Mesendoderm (in vitro differentiated cells): ENCODE data around the gene PTGER4.

Source experiments
- DNase-seq: peaks from one replicate; pipeline ENCODE4 v3.0.0; 2013
- H2AK5ac ChIP-seq: 2 replicates; pipeline ENCODE4 v1.6.1; 2013; ENCODE audit warnings: low read length, inconsistent platforms
- H2BK120ac ChIP-seq: 2 replicates; pipeline ENCODE4 v1.6.1; 2013; ENCODE audit warnings: low read depth, mild to moderate bottlenecking, low read length, moderate library complexity, mixed read lengths
- H2BK15ac ChIP-seq: replicated peaks from 2 replicates; pipeline ENCODE4 v1.6.1; 2013; ENCODE audit warnings: low read depth, mild to moderate bottlenecking, moderate library complexity
- H2BK5ac ChIP-seq: 2 replicates; pipeline ENCODE4 v1.6.1; 2013; ENCODE audit warnings: low read length, inconsistent platforms
- H3K18ac ChIP-seq: 2 replicates; pipeline ENCODE4 v1.6.1; 2013; ENCODE audit warnings: mild to moderate bottlenecking, low read length, mixed read lengths
- H3K23ac ChIP-seq: one replicate; pipeline ENCODE4 v1.6.1; 2013; ENCODE audit warnings: low read length
- H3K27ac ChIP-seq: 2 replicates; pipeline ENCODE4 v1.5.1; 2013; ENCODE audit warnings: low read depth, mild to moderate bottlenecking, inconsistent platforms, low read length, moderate library complexity
- H3K27me3 ChIP-seq: 2 replicates; pipeline ENCODE4 v1.6.1; 2013; ENCODE audit warnings: low read length, control low read depth, mild to moderate bottlenecking, inconsistent platforms; ENCODE audit not compliant: insufficient read depth, poor library complexity
- H3K36me3 ChIP-seq: 2 replicates; pipeline ENCODE4 v1.6.1; 2013; ENCODE audit warnings: low read length, inconsistent platforms; ENCODE audit not compliant: control insufficient read depth, insufficient read depth
- H3K4ac ChIP-seq: one replicate; pipeline ENCODE4 v1.6.1; 2013; ENCODE audit warnings: low read depth, mild to moderate bottlenecking, low read length, moderate library complexity
- H3K4me1 ChIP-seq: 2 replicates; pipeline ENCODE4 v1.6.1; 2013; ENCODE audit warnings: low read depth, low read length, inconsistent platforms; ENCODE audit not compliant: control insufficient read depth
- H3K4me2 ChIP-seq: 2 replicates; pipeline ENCODE4 v1.6.1; 2013; ENCODE audit warnings: low read length
- H3K4me3 ChIP-seq: 2 replicates; pipeline ENCODE4 v1.5.1; 2013; ENCODE audit warnings: mild to moderate bottlenecking, low read length
- H3K56ac ChIP-seq: one replicate; pipeline ENCODE4 v1.6.1; 2013; ENCODE audit warnings: low read length
- H3K79me1 ChIP-seq: 2 replicates; pipeline ENCODE4 v1.6.1; 2013; ENCODE audit warnings: low read length, inconsistent platforms
- H3K79me2 ChIP-seq: 2 replicates; pipeline ENCODE4 v1.6.1; 2013; ENCODE audit warnings: mild to moderate bottlenecking, low read length; ENCODE audit not compliant: control insufficient read depth, insufficient read depth
- H3K9ac ChIP-seq: 2 replicates; pipeline ENCODE4 v1.6.1; 2013; ENCODE audit warnings: low read length, inconsistent platforms
- H4K5ac ChIP-seq: one replicate; pipeline ENCODE4 v1.6.1; 2013; ENCODE audit warnings: low read length
- H4K8ac ChIP-seq: one replicate; pipeline ENCODE4 v1.6.1; 2013; ENCODE audit warnings: low read depth, mild to moderate bottlenecking, control low read depth, low read length, moderate library complexity
- WGBS: extraction: QIAGEN DNeasy Blood & Tissue Kit; methylation state at CpG from one replicate; pipeline ENCODE4 v1.1.7; 2013; ENCODE audit warnings: low lambda C conversion rate, missing lambda C conversion rate; ENCODE audit not compliant: insufficient coverage; ENCODE audit errors: extremely low coverage; 5-methylcytosine and 5-hydroxymethylcytosine counted together

The PTGER4 gene

GRCh38 chr5:40683305-40683704 is 3.6 kb downstream of the PTGER4 start:
- no peak for DNase-seq
- H2AK5ac ChIP-seq, result no peak overlapping the region
- no peaks in the 10 kb centered on the region for H3K4me1 ChIP-seq
- no peaks in the 10 kb centered on the region for H3K79me1 ChIP-seq
- H3K4me3 ChIP-seq, result no peak overlapping the region
- H3K27ac ChIP-seq, result no peak overlapping the region
- H3K9ac ChIP-seq, result no peak overlapping the region
- WGBS, result no CpG with 5 or more reads among the region's 1 CpG
- no peak overlapping the region for H3K4ac ChIP-seq
- no peaks in the 10 kb centered on the region for H3K36me3 ChIP-seq
- H3K79me2 ChIP-seq, result no peaks in the 10 kb centered on the region
- H3K23ac ChIP-seq, result no peak overlapping the region
- H3K56ac ChIP-seq, result no peak overlapping the region
- no peak overlapping the region for H4K8ac ChIP-seq
- H2BK120ac ChIP-seq, result no peak overlapping the region
- no peak overlapping the region for H2BK15ac ChIP-seq
- no peak overlapping the region for H3K4me2 ChIP-seq
- H3K18ac ChIP-seq, result no peak overlapping the region
- H3K27me3 ChIP-seq, result peaks cover 11% of the 10 kb centered on the region
- H4K5ac ChIP-seq, result no peak overlapping the region
- no peak overlapping the region for H2BK5ac ChIP-seq

GRCh38 chr5:40685193-40685592 is 5.5 kb downstream of the PTGER4 start:
- no peak overlapping the region for H3K23ac ChIP-seq
- no peak overlapping the region for H4K5ac ChIP-seq
- no peak overlapping the region for H2AK5ac ChIP-seq
- H3K18ac ChIP-seq, result no peak overlapping the region
- H3K4me1 ChIP-seq, result no peaks in the 10 kb centered on the region
- H2BK5ac ChIP-seq, result no peak overlapping the region
- no peak overlapping the region for H3K9ac ChIP-seq
- H3K4ac ChIP-seq, result no peak overlapping the region
- no peak overlapping the region for H3K56ac ChIP-seq
- no peak overlapping the region for H2BK120ac ChIP-seq
- H3K4me3 ChIP-seq, result no peak overlapping the region
- peaks cover 11% of the 10 kb centered on the region for H3K27me3 ChIP-seq
- no peak overlapping the region for H4K8ac ChIP-seq
- no peak overlapping the region for H3K4me2 ChIP-seq
- H3K79me1 ChIP-seq, result no peaks in the 10 kb centered on the region
- no peaks in the 10 kb centered on the region for H3K79me2 ChIP-seq
- H2BK15ac ChIP-seq, result no peak overlapping the region
- no peak for DNase-seq
- no peaks in the 10 kb centered on the region for H3K36me3 ChIP-seq
- H3K27ac ChIP-seq, result no peak overlapping the region

GRCh38 chr5:40685976-40686486 is 6.3 kb downstream of the PTGER4 start:
- Histone ChIP-seq H3K36me3 (no peaks in the 10 kb centered on the region), H2AK5ac (no peak overlapping the region), H3K79me2 (no peaks in the 10 kb centered on the region), H3K4me1 (no peaks in the 10 kb centered on the region), H4K8ac (no peak overlapping the region), H3K27ac (no peak overlapping the region), H2BK120ac (no peak overlapping the region), H3K79me1 (no peaks in the 10 kb centered on the region), H4K5ac (no peak overlapping the region), H2BK15ac (no peak overlapping the region), H3K4me3 (no peak overlapping the region), H3K23ac (no peak overlapping the region), H3K9ac (no peak overlapping the region), H3K4me2 (no peak overlapping the region), H3K4ac (no peak overlapping the region), H3K18ac (no peak overlapping the region), H3K56ac (no peak overlapping the region), H3K27me3 (peaks cover 8% of the 10 kb centered on the region), H2BK5ac (no peak overlapping the region)
- WGBS, result no CpG with 5 or more reads among the region's 1 CpG
- no peak for DNase-seq

- Histone ChIP-seq H3K4me3 (no peak overlapping the region), H3K9ac (no peak overlapping the region), H3K4me2 (no peak overlapping the region), H2AK5ac (no peak overlapping the region), H4K8ac (no peak overlapping the region), H3K23ac (no peak overlapping the region), H3K18ac (no peak overlapping the region), H2BK120ac (no peak overlapping the region), H3K36me3 (no peaks in the 10 kb centered on the region), H3K27ac (no peak overlapping the region), H3K79me2 (no peaks in the 10 kb centered on the region), H2BK5ac (no peak overlapping the region), H3K4me1 (no peaks in the 10 kb centered on the region), H3K27me3 (peaks cover 2% of the 10 kb centered on the region), H3K79me1 (no peaks in the 10 kb centered on the region), H3K56ac (no peak overlapping the region), H2BK15ac (no peak overlapping the region), H4K5ac (no peak overlapping the region), H3K4ac (no peak overlapping the region)
- no peak for DNase-seq
- no CpG with 5 or more reads among the region's 7 CpGs for WGBS
Observed at GRCh38 chr5:40687321-40687720, 7.6 kb downstream of the PTGER4 start.

- Histone ChIP-seq H3K4me3 (no peak overlapping the region), H4K5ac (no peak overlapping the region), H2BK15ac (no peak overlapping the region), H3K9ac (no peak overlapping the region), H2AK5ac (no peak overlapping the region), H2BK5ac (no peak overlapping the region), H3K79me2 (no peaks in the 10 kb centered on the region), H3K18ac (no peak overlapping the region), H3K79me1 (no peaks in the 10 kb centered on the region), H3K4me1 (no peaks in the 10 kb centered on the region), H2BK120ac (no peak overlapping the region), H3K23ac (no peak overlapping the region), H3K56ac (no peak overlapping the region), H3K36me3 (no peaks in the 10 kb centered on the region), H3K4me2 (no peak overlapping the region), H3K27me3 (no peaks in the 10 kb centered on the region), H3K27ac (no peak overlapping the region), H4K8ac (no peak overlapping the region), H3K4ac (no peak overlapping the region)
- DNase-seq, result peak; percentile 87
- no CpG with 5 or more reads among the region's 8 CpGs for WGBS
Observed at GRCh38 chr5:40688127-40688761, 8.5 kb downstream of the PTGER4 start.

GRCh38 chr5:40688996-40689395 is 9.3 kb downstream of the PTGER4 start:
- H3K9ac ChIP-seq, result no peak overlapping the region
- H3K4me2 ChIP-seq, result no peak overlapping the region
- H3K4me3 ChIP-seq, result no peak overlapping the region
- H4K8ac ChIP-seq, result no peak overlapping the region
- H2AK5ac ChIP-seq, result no peak overlapping the region
- H2BK5ac ChIP-seq, result no peak overlapping the region
- no peaks in the 10 kb centered on the region for H3K27me3 ChIP-seq
- H3K79me2 ChIP-seq, result no peaks in the 10 kb centered on the region
- DNase-seq, result no peak
- H3K4me1 ChIP-seq, result no peaks in the 10 kb centered on the region
- no peak overlapping the region for H3K23ac ChIP-seq
- no peak overlapping the region for H4K5ac ChIP-seq
- no peaks in the 10 kb centered on the region for H3K79me1 ChIP-seq
- no peak overlapping the region for H3K4ac ChIP-seq
- no peak overlapping the region for H2BK15ac ChIP-seq
- H3K56ac ChIP-seq, result no peak overlapping the region
- H2BK120ac ChIP-seq, result no peak overlapping the region
- H3K36me3 ChIP-seq, result no peaks in the 10 kb centered on the region
- H3K18ac ChIP-seq, result no peak overlapping the region
- no peak overlapping the region for H3K27ac ChIP-seq
